HG03442 (cell line): ENCODE data around the gene TLL2.

Experiments
- ATAC-seq: cut with Tn5 transposase; IDR thresholded peaks from one replicate; pipeline ENCODE4 v1.9.1; 2021; ENCODE audit warnings: mild to moderate bottlenecking, moderate library complexity; ENCODE audit not compliant: unreplicated experiment

TLL2 gene

GRCh38 chr10:96401036-96401435 lies 112.7 kb downstream of the TLL2 start:
- no peak for ATAC-seq

GRCh38 chr10:96400465-96400864 lies 113.3 kb downstream of the TLL2 start:
- no peak for ATAC-seq

- no peak for ATAC-seq
These were observed 115.8 kb downstream of the TLL2 start for GRCh38 chr10:96397902-96398301.

- ATAC-seq: no peak
These were observed 117.5 kb downstream of the TLL2 start for GRCh38 chr10:96395931-96396877.

- no peak for ATAC-seq
These were observed 123.3 kb downstream of the TLL2 start for GRCh38 chr10:96390460-96390864.

- no peak for ATAC-seq
These were observed 123.9 kb downstream of the TLL2 start for GRCh38 chr10:96389785-96390184.

- no peak for ATAC-seq
These were observed 126.1 kb downstream of the TLL2 start for GRCh38 chr10:96387601-96388000.

GRCh38 chr10:96387161-96387560 lies 126.6 kb downstream of the TLL2 start:
- ATAC-seq: no peak

GRCh38 chr10:96384506-96384905 lies 129.2 kb downstream of the TLL2 start:
- ATAC-seq: no peak

GRCh38 chr10:96380821-96381220 lies 132.9 kb downstream of the TLL2 start:
- ATAC-seq: no peak

GRCh38 chr10:96379758-96380157 lies 134.0 kb downstream of the TLL2 start:
- ATAC-seq: no peak

GRCh38 chr10:96378741-96379140 lies 135.0 kb downstream of the TLL2 start:
- no peak for ATAC-seq

- no peak for ATAC-seq
These were observed 135.9 kb downstream of the TLL2 start for GRCh38 chr10:96377816-96378294.

- ATAC-seq: peak; percentile 46
These were observed 137.2 kb downstream of the TLL2 start for GRCh38 chr10:96376483-96376882.

- ATAC-seq: peak; percentile 80
These were observed 138.5 kb downstream of the TLL2 start for GRCh38 chr10:96374985-96375830.

GRCh38 chr10:96374639-96374984 lies 139.1 kb downstream of the TLL2 start:
- ATAC-seq: no peak

GRCh38 chr10:96374004-96374403 lies 139.7 kb downstream of the TLL2 start:
- no peak for ATAC-seq

GRCh38 chr10:96371356-96371755 lies 142.4 kb downstream of the TLL2 start:
- ATAC-seq: no peak

- no peak for ATAC-seq
These were observed 143.1 kb downstream of the TLL2 start for GRCh38 chr10:96370584-96371157.

GRCh38 chr10:96369890-96370583 lies 143.7 kb downstream of the TLL2 start:
- ATAC-seq: no peak

GRCh38 chr10:96368971-96369370 lies 144.8 kb downstream of the TLL2 start:
- ATAC-seq: no peak
